Middle frontal gyrus (tissue), 1 donor: ENCODE measurements around the gene CD200R1L.

Experiments
- DNase-seq: peaks from one replicate; pipeline ENCODE4 v3.0.0-alpha.2; 2015; ENCODE audit warnings: low spot score; ENCODE audit errors: extremely low spot score

CD200R1L gene

DNA sequence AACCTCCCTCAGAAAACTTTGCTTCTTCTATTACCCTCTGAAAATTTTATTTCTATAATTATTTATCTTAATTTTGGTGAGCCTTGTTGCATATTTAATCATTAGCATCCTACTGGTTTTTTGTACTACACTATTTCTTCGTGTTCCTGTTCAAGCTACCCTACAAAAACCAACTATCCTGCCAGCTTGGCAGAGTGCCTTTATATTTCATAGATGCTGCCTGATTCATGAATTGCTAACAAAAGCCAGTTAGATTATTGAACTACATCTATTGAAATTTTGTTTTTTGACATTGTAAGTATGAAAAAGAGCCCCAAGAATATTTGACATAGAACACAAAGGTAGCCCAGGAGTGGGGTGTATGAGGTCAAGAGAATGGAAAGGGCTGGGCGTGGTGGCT is 78.9 kb downstream of the CD200R1L start:
- no peak for DNase-seq

DNA sequence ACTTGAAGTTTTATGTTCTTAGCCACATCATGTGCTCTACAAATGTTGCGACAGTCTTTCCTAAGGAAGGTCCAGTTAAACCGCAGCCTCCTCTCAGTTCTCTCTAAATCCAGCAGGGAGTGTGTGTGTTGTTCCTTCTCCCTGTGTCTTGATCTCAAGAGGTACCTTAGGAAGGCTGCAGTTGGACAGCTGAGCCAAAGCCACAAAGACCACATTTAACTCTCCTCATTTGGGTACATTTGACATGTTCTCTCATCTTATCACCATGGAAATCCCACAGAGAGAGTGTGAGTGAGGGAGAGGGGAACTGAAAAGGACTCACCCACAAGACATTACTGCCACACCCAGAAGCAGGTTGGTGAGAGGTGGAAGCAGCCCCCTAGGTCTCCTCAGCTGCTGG is 79.5 kb downstream of the CD200R1L start:
- DNase-seq, result no peak
